Fibroblast of skin of right biceps (primary cell): ENCODE results near the gene RNF220.

Experiments used
- DNase-seq: peaks from one replicate; pipeline ENCODE4 v3.0.0-alpha.2; 2013

The RNF220 gene

DNA sequence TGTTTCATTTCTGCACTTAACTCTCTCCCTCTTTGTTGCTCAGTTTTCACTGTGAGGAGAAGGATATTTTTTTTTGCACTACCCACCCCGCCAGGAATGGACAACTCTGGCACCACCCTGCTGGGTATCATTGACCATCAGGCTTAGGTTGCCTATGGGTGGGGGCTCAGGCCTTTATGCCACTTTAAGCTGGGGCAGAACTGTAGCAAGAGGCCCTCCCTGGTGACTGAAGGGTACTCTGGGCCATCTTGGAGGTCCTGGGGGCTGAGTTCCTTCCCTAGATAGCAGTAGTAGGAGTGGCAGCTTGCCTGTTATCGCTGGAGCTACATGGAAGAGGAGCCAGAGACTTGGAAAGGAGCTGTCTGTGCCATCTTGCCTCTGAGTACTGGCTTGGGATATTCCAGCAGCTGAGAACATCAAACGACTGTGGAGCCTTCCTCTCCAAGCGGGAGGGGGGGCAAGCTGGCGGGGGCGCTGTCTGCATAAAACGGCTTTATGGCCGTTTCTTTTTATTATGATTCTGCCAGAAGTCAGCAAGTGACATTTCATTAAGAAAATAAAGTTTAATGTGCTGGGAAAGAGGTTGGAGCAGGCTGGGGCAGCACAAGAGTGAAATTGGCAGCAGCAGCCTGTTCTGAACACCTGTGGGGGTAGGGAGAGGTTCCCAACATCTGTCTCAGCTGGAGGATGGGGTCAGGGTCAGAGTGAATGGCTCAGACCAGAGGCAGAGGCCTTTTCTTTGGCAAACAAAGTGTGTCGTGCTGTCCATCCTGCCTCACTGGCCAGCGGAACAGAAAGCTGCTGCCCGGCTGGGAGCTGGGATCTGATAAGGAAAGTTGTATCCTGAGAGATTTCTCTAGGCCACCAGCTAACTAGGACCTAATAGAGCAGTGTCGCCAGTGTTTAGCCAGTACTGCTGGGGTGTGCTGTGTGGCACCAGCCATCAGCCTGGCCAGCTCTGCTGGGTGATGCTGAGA lies 236.4 kb downstream of the RNF220 start:
- DNase-seq = no peak

- DNase-seq = no peak
These were observed 237.2 kb downstream of the RNF220 start for GRCh38 chr1:44642255-44642654.

DNA sequence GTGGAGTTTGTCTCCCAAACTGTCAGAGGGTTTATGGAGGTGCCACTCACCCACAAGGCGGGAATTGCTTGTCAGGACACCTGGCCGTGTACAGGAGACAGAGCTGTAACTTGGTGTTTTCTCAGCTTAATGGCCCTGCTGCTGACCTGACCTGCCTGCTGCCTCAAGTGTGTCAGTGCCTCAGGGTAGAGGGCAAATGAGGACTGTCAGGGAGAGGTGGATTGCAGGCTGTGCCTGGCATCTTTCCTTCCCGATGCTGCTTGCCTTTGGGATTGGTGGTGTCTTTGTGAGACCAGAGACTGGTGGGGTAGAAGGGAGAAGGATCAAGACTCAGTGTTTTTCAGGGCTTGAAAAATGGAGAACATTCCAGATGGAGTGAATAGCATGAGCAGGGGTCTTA lies 237.9 kb downstream of the RNF220 start:
- no peak for DNase-seq

- no peak for DNase-seq
These were observed 238.8 kb downstream of the RNF220 start for GRCh38 chr1:44643721-44644334.

DNA sequence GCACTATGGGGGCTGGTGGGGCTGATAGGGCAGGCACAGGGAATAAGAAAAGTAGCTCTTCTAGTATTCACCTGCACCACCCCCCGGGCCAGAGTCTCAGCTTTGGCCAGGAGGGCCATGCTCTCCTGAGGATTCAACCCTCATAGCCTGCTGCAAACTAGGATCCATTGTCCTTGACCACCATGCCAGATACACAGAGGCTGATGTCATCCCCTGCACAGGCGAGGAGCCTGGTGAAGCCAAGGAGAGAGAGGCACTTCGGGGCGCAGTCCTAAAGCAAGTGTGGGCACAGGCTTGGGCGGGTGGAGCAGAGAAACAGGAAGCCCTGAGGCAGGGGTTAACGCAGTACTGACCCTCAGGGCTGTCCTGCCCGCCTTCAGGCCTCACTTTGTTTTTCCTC lies 239.8 kb downstream of the RNF220 start:
- no peak for DNase-seq

- no peak for DNase-seq
These were observed 240.6 kb downstream of the RNF220 start for GRCh38 chr1:44645476-44646244.

DNA sequence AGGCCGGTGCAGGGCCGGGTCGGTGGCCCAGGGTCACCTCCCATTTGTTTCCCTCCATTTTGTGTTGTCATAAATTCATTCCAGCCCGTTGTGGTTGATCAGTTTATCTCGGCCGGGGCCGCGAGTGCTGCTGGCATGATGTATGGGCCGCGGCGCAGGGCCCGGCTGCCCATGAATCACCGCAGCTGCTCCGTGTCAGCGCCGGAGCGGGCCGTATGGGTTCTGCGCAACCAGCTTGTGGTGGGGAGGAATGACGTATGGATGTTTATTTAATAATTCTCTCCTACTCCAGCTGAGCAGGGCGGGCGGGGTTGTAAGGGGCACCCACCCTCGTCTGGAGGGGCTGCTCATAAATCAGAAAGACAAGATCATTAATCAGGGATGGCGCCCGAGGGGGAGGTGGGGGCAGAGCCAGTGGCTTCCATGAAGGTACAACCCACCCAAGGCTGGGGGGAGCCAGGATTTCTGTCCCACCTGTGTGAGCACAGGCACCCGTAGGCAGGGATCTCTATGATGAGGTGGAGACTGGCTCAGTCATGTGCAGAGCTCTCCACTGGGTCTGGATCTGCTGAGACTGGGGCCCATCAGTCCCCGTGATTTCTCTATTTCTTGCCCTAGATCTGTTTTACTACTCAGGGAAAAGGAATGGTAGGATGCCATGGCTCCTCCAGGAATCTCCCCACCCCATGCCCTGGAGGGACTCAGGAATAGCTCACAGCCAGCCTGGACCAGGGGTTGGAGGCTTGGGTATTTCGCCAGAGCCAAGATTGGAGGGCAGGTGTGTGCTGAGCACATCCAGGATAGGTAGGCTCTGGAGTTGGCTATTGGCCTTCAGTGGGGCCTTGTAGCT lies 241.4 kb downstream of the RNF220 start:
- no peak for DNase-seq

DNA sequence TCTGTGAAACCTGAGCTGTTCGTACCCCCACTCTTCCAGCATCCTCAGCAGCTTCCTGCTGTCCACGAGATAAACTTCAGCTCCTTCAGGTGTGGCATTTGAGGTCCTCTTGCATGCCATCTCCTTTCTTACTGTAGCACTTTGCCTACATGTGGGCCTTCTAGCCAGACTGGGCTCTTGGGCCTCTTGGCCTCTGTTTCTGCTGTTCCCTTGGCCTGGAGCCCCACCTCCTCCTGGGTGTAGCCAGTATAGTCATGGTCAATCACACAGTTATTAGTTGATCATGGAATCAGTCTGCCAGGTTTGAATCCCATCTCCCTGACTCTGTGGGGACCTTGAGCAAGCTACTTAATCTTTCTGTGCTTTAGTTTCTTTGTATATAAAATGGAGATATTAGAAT lies 242.8 kb downstream of the RNF220 start:
- no peak for DNase-seq

DNA sequence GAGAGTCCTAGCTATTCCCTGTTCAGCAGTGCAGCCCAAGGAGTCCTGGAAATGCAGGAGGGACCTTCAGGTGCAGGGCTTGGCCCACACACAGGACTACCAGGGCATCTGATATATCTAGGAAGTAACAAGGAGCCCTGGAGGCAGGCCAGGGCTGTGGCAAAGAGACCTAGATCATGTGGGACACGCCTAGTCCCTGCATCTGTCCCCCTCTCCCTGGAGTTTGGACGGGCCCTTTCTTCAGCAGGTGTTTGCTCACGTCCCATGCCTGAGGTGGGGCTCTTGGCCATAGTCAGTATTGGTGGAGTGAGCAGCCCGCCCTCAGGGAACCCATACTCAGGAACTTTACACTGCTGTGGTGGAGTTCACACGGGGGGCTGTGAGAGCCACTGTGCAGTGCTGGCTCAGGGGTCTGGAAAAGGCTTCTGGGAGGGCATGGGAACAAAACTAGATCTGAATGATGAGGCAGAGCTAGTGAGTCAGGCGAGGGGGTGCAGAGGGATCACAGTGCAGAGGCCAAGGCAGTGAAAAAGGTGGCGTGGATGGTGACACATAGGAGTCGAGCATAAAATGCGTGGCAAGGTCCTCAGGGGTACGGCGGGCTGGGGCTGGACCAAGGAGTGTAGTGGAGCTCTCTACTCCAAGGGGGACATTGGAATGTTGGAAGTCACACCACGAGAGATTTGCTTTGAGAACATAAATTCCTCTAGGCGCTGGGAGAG lies 243.6 kb downstream of the RNF220 start:
- no peak for DNase-seq

DNA sequence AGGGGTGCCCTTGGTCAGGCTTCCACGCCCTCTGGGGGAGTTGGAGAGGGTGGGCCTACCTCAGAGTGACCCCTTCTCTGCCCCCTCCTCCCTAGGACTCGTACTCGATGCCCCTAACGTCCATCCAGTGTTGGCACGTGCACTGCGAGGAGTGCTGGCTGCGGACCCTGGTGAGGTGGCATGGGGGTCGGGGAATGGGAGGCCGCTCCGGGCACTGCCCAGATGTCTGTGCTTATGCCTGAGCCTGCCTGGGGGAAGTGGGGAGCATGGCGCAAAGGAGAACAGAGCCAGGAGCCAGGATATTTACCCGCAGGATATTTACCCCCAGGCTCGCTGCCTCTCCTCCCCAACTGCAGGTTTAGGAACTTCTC lies 244.7 kb downstream of the RNF220 start:
- DNase-seq = no peak

GRCh38 chr1:44650159-44650831 lies 245.2 kb downstream of the RNF220 start:
- DNase-seq = no peak

DNA sequence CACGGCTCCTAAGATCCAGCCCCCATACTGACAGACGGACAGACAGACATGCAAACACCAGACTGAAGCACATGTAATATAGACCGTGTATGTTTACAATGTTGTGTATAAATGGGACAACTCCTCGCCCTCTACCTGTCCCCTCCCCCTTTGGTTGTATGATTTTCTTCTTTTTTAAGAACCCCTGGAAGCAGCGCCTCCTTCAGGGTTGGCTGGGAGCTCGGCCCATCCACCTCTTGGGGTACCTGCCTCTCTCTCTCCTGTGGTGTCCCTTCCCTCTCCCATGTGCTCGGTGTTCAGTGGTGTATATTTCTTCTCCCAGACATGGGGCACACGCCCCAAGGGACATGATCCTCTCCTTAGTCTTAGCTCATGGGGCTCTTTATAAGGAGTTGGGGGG lies 246.0 kb downstream of the RNF220 start:
- DNase-seq = no peak

DNA sequence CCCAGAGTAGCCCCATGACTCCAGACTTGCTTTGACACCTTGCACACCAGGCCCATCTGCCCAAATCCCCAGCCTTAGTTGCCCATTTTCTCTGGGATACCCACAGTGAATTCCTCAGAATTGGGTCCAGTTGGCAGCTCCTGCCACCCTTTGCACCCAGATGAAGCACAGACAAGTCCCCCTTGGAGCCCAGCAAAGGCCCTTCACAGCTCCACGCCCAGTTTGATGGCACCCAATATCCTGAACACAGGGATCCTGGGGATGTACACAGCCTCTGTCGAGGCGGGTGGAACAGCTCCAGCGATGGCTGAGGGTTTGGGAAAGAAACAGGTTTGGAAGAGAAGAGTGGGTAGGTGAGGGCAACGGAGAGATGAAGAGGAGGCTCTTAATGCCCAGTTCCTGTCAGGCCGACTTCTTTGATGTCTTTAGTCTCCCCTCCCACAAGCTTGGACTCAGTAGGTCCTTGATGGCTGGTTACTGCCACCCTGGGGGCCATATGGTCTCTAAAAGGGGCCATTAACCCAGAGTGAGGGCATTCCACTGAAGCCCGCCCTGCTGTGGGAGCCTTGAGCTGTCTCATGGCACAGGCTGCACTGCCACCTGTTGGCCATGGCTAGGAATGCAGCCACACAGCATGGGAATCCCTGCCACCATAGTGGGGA lies 247.5 kb downstream of the RNF220 start:
- peak; percentile 55 for DNase-seq

GRCh38 chr1:44653107-44653964 lies 248.3 kb downstream of the RNF220 start:
- DNase-seq = no peak

DNA sequence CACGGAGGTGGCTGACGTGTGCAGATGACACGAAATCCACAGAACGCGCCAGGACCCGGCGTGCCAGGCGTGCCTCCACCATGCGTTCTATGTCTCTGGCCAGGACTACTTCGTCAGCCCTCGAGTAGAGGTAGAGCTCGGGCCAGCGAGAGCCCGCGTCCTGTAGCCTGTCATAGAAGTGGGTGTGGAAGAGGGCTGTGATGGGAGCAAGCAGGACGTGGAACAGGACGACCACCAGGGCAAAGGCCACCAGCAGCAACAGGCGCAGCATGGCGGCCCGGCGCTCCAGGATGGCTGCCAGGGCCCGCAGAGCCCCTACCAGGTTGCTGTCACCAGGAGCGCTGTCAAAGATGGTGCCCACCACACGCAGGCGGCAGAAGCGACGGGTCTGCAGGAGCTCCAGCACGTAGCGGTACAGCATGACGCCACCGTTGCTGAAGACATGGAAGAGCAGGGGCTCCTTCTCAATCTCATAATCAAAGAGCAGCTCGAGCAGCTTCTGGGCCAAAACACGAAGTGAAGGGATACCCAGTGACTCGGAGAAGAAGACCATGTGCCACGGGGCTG lies 249.6 kb downstream of the RNF220 start:
- DNase-seq = no peak

DNA sequence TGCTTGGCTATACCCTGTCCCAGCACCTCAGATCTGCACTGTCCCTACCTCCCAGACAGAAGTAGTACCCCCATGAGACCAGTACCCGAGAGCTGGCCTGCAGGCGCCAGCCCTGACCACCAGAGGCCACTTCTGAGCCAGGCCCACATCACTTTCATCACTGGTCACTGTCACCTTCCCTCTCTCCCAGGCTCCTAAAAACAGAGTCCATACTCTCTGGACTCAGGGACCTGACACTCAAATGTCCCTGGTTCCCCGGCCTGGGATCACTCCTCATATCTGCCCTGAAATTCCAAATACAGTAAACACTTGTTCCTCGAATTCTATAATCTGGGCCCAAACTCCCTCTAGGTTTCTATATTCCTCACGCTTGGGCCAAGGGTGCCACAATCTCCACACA lies 250.6 kb downstream of the RNF220 start:
- no peak for DNase-seq

- DNase-seq = no peak
These were observed 254.5 kb downstream of the RNF220 start for GRCh38 chr1:44659566-44659965.

DNA sequence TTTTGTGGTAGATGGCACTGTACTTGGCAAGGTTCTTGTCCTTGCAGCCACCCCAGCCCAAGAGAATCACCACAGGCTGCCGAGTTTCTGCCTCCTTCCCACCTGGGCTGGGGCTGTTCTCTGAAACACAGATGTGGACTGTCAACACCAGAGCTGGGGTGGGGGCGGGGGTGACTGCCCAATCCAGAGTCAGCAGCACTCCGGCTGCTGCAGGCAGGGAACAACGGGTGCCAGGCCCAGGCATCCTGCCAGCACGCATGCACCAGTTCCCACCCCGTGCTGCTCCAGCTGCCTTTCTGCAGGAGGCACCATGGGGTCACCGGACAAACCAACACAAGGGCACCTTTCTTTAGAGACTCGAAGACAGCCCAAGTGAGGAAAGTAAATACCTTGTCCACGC lies 255.1 kb downstream of the RNF220 start:
- DNase-seq = no peak
